ENCODE results near the gene LZTS2. TPM values are rescaled to one million over a fixed set of nuclear protein-coding genes. Genes with fewer than 3 reads are reported as not detected.
A peak's percentile ranks its signal among the peaks of the same experiment; 100 is the strongest.

The LZTS2 gene
- total RNA-seq, 2 experiments from 2014 or later = 14.5 to 15.5 TPM

DNA sequence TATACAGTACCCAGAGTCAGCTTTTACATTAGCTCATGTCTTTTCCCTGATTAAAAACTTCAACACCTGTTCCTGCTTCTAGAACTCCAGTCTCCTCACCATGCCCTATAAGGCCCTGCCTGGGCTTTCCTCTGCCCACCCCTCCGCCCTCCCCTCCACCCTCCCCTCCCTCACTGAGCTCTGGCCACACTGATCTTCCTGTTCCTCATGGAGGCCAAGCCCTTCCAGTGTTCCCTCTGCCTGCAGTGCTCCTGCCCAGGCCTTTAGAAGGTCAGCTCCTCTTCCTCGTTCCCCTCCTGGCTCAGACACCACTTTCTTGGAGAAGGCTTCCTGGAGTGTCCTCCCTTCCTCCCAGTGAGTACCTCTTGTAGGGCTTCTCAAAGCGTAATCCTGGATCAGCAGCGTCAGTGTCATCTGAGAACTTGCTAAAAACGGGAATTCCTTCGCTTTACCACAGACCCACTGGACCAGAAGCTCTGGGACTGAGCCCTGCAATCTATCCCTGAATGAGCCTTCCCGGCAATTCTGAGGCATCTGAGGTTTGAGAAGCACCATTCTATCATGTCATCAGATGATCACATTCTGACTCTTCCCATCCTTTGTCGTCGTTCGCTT is 27.6 kb downstream of the LZTS2 start:
- Mint-ChIP-seq H3K27me3 (peaks cover 6% of the 10 kb centered on the region), H3K27ac (no peak overlapping the region), H3K36me3 (ENCODE audit: low read depth) (no peaks in the 10 kb centered on the region), H3K9me3 (no peaks in the 10 kb centered on the region), H3K4me3 (no peak overlapping the region), H3K4me1 (ENCODE audit: low read depth) (no peaks in the 10 kb centered on the region)
- TF ChIP-seq, protein P1, sequence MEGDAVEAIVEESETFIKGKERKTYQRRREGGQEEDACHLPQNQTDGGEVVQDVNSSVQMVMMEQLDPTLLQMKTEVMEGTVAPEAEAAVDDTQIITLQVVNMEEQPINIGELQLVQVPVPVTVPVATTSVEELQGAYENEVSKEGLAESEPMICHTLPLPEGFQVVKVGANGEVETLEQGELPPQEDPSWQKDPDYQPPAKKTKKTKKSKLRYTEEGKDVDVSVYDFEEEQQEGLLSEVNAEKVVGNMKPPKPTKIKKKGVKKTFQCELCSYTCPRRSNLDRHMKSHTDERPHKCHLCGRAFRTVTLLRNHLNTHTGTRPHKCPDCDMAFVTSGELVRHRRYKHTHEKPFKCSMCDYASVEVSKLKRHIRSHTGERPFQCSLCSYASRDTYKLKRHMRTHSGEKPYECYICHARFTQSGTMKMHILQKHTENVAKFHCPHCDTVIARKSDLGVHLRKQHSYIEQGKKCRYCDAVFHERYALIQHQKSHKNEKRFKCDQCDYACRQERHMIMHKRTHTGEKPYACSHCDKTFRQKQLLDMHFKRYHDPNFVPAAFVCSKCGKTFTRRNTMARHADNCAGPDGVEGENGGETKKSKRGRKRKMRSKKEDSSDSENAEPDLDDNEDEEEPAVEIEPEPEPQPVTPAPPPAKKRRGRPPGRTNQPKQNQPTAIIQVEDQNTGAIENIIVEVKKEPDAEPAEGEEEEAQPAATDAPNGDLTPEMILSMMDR (IDR thresholded peaks at IDR 0.05) = no peak
- ATAC-seq (no peak), DNase-seq (no peak)
- intact Hi-C loops (cut with micrococcal nuclease) = no loop called here
- ChIA-PET POLR2A (no interaction called here), CTCF (interaction anchor here (0.9 to 9.8 kb wide), 9 partner anchors 10 to 187 kb away, joined by 3 to 147 read pairs (median 4); no protein-coding TSS in a partner anchor)

DNA sequence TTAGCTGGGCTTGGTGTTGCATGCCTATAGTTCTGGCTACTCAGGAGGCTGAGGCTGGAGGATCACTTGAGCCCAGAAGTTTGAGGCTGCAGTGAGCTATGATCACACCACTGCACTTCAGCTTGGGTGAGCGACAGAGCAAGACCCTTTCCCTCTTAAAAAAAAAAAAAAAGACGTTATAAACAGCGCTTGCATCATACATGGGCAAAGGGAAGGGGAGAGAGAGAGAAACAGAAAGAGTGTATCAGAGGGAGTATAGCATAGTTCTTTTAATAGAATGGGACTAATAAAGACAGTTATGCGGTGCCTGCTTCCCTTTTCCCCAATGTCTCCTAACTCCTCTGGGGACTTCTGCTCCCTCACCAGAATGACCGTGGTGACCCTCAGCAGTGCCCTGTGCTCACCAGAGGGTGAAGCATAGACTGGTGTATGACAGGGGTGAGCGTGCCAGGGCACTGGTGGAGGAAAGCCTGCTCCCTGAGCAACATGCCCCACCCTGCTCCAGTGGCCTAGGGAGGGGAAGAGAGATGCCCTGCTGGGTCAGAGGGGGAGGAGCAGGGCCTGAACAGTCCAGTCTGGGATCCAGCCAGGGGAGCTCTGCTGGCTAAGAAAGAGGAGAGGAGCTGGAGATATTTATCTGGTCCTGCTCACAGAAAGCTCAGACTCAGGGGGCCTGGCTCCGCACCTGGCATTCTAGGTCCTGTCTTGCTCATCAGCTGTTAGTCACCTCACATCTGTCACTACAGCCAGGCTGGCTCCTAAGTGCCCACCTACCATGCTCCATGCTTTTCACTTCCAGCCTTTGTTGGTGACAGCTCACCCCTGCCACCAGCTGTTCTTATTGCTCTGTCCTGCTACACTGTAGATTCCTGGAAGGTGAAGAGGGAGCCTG is 29.1 kb downstream of the LZTS2 start:
- intact Hi-C loops (cut with micrococcal nuclease) = no loop called here
- H3K27me3 Mint-ChIP-seq = peaks cover 6% of the 10 kb centered on the region

DNA sequence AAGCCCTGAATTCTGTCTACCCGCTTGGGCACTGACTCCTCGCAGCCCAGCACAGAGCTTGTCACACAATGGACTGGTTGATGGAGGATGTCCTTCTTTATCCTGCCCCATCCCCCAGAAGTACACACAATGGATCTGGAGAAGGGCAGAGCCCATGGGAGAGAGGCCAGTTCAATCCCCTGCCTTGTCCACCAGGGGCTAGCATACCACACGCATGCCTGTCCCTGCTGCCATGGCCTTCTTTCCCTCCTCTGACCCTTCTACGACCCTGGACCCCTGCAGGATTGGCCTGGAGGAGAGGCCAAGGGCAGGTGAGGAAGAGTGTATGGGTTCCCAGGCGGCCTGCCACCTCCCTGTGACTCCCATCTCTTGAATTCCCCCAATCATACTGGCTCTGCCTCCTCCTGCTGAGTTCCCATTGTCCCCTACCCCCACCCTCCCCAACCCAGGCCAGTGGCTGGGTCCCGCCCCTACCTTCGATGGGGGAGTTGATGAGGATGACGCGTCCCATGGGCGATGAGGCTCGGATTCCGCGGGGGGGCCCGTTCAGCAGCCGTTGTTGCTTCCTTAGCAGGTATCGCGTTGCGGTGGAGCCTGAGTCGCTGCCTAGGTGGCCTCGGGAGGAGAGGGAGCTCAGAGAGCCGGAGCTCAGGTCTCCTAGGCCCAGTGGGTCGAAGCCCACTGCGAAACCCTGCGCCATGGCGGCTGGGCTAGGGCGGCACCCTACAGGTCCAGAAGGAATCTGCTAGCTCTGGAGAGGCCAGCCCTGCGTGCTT is 30.1 kb downstream of the LZTS2 start:
- no peak for ATAC-seq
- Mint-ChIP-seq H3K4me1 (ENCODE audit: low read depth) (peaks cover 10% of the 10 kb centered on the region), H3K27me3 (peaks cover 6% of the 10 kb centered on the region), H3K4me3 (no peak overlapping the region), H3K9me3 (no peaks in the 10 kb centered on the region), H3K27ac (no peak overlapping the region), H3K36me3 (ENCODE audit: low read depth) (no peaks in the 10 kb centered on the region)
- intact Hi-C loops (cut with micrococcal nuclease) = no loop called here
- DNase-seq = no peak
- ChIA-PET CTCF (interaction anchor here (0.7 to 9.8 kb wide), 9 partner anchors 8 to 112 kb away, joined by 3 to 147 read pairs (median 6); partner anchors contain the start of gene KAZALD1), POLR2A (interaction anchor here (0.6 to 4.9 kb wide), 4 partner anchors 8 to 16 kb away, joined by 3 to 30 read pairs (median 6); no protein-coding TSS in a partner anchor)
- TF ChIP-seq, protein P1 (IDR thresholded peaks at IDR 0.05) = no peak

More for the DNA sequence above, 29.1 kb downstream of the LZTS2 start:
- CTCF ChIA-PET = interaction anchor here (1.1 to 9.8 kb wide), 7 partner anchors 9 to 33 kb away, joined by 3 to 147 read pairs (median 4); partner anchors contain the start of gene KAZALD1
- TF ChIP-seq, protein P1 (IDR thresholded peaks at IDR 0.05) = no peak
- Mint-ChIP-seq H3K9me3 (no peaks in the 10 kb centered on the region), H3K27ac (no peak overlapping the region), H3K4me3 (no peak overlapping the region), H3K36me3 (ENCODE audit: low read depth) (no peaks in the 10 kb centered on the region), H3K4me1 (ENCODE audit: low read depth) (peaks cover 10% of the 10 kb centered on the region)
- ATAC-seq (no peak), DNase-seq (no peak)
- POLR2A ChIA-PET = interaction anchor here (3.1 to 4.9 kb wide), 2 partner anchors 13 to 17 kb away, joined by 8 to 30 read pairs; no protein-coding TSS in a partner anchor

DNA sequence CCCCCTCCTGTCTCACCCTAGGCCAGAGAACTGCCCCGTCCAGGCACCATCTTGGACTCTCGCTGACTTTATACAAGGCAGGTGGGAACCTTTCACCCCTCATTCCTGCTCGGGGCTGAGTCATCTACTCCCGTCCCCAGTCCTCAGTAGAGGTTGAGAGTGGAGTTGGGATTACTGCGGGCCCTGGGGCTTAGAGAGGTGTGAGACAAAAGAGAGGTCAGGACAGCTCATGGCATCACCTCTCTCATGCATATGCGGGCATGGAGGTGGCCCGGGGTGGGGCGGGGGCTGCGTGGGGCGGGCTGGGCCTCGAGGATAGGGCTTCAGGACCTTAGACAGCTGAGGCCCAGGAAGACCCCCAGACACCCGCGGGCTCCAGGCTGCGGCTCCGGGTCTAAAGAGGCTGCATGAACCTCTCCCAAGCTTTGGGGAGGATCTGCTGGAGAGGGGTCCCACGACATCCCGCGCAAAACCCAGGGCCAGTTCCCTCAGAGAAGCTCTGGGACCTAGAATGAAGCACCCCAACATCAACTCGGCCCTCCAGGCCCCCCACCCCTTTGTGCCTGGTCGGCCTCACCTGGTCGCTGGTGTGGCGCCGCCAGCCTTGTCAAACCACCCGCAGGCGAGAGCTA is 31.0 kb downstream of the LZTS2 start:
- POLR2A ChIA-PET = interaction anchor here (0.5 to 4.9 kb wide), 6 partner anchors 11 to 119 kb away, joined by 3 to 30 read pairs (median 6); no protein-coding TSS in a partner anchor
- DNase-seq (no peak), ATAC-seq (no peak)
- Mint-ChIP-seq H3K9me3 (no peaks in the 10 kb centered on the region), H3K4me1 (ENCODE audit: low read depth) (peaks cover 10% of the 10 kb centered on the region), H3K4me3 (peak overlapping the region; percentile 78), H3K36me3 (ENCODE audit: low read depth) (no peaks in the 10 kb centered on the region), H3K27ac (no peak overlapping the region), H3K27me3 (peaks cover 6% of the 10 kb centered on the region)
- TF ChIP-seq, protein P1 (IDR thresholded peaks at IDR 0.05) = no peak
- intact Hi-C loops (cut with micrococcal nuclease) = no loop called here
- CTCF ChIA-PET = interaction anchor here (1.0 to 9.8 kb wide), 13 partner anchors 11 to 111 kb away, joined by 3 to 147 read pairs (median 6); partner anchors contain the start of genes LZTS2, MRPL43 and TWNK
